ENCODE results near the gene PSEN1. TPM values are rescaled to one million over a fixed set of nuclear protein-coding genes. Genes with fewer than 3 reads are reported as not detected.
A peak's percentile ranks its signal among the peaks of the same experiment; 100 is the strongest.

PSEN1 gene
- total and polyA plus RNA-seq, 2 of the 8 experiments (the other 6 are each of a cell fraction or from before 2014, with no cell fraction given), result 10.1 to 38.7 TPM

GRCh38 chr14:73236157-73236556 lies 99.8 kb downstream of the PSEN1 start (continued):
- TF ChIP-seq, protein P1, sequence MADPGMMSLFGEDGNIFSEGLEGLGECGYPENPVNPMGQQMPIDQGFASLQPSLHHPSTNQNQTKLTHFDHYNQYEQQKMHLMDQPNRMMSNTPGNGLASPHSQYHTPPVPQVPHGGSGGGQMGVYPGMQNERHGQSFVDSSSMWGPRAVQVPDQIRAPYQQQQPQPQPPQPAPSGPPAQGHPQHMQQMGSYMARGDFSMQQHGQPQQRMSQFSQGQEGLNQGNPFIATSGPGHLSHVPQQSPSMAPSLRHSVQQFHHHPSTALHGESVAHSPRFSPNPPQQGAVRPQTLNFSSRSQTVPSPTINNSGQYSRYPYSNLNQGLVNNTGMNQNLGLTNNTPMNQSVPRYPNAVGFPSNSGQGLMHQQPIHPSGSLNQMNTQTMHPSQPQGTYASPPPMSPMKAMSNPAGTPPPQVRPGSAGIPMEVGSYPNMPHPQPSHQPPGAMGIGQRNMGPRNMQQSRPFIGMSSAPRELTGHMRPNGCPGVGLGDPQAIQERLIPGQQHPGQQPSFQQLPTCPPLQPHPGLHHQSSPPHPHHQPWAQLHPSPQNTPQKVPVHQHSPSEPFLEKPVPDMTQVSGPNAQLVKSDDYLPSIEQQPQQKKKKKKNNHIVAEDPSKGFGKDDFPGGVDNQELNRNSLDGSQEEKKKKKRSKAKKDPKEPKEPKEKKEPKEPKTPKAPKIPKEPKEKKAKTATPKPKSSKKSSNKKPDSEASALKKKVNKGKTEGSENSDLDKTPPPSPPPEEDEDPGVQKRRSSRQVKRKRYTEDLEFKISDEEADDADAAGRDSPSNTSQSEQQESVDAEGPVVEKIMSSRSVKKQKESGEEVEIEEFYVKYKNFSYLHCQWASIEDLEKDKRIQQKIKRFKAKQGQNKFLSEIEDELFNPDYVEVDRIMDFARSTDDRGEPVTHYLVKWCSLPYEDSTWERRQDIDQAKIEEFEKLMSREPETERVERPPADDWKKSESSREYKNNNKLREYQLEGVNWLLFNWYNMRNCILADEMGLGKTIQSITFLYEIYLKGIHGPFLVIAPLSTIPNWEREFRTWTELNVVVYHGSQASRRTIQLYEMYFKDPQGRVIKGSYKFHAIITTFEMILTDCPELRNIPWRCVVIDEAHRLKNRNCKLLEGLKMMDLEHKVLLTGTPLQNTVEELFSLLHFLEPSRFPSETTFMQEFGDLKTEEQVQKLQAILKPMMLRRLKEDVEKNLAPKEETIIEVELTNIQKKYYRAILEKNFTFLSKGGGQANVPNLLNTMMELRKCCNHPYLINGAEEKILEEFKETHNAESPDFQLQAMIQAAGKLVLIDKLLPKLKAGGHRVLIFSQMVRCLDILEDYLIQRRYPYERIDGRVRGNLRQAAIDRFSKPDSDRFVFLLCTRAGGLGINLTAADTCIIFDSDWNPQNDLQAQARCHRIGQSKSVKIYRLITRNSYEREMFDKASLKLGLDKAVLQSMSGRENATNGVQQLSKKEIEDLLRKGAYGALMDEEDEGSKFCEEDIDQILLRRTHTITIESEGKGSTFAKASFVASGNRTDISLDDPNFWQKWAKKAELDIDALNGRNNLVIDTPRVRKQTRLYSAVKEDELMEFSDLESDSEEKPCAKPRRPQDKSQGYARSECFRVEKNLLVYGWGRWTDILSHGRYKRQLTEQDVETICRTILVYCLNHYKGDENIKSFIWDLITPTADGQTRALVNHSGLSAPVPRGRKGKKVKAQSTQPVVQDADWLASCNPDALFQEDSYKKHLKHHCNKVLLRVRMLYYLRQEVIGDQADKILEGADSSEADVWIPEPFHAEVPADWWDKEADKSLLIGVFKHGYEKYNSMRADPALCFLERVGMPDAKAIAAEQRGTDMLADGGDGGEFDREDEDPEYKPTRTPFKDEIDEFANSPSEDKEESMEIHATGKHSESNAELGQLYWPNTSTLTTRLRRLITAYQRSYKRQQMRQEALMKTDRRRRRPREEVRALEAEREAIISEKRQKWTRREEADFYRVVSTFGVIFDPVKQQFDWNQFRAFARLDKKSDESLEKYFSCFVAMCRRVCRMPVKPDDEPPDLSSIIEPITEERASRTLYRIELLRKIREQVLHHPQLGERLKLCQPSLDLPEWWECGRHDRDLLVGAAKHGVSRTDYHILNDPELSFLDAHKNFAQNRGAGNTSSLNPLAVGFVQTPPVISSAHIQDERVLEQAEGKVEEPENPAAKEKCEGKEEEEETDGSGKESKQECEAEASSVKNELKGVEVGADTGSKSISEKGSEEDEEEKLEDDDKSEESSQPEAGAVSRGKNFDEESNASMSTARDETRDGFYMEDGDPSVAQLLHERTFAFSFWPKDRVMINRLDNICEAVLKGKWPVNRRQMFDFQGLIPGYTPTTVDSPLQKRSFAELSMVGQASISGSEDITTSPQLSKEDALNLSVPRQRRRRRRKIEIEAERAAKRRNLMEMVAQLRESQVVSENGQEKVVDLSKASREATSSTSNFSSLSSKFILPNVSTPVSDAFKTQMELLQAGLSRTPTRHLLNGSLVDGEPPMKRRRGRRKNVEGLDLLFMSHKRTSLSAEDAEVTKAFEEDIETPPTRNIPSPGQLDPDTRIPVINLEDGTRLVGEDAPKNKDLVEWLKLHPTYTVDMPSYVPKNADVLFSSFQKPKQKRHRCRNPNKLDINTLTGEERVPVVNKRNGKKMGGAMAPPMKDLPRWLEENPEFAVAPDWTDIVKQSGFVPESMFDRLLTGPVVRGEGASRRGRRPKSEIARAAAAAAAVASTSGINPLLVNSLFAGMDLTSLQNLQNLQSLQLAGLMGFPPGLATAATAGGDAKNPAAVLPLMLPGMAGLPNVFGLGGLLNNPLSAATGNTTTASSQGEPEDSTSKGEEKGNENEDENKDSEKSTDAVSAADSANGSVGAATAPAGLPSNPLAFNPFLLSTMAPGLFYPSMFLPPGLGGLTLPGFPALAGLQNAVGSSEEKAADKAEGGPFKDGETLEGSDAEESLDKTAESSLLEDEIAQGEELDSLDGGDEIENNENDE (IDR thresholded peaks at IDR 0.05; ENCODE audit: insufficient replicate concordance, low read length), result no peak
- TF ChIP-seq, protein P2, sequence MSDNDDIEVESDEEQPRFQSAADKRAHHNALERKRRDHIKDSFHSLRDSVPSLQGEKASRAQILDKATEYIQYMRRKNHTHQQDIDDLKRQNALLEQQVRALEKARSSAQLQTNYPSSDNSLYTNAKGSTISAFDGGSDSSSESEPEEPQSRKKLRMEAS (IDR thresholded peaks at IDR 0.05), result peak; percentile 61
- TF ChIP-seq TCF12 (IDR thresholded peaks at IDR 0.05; ENCODE audit: low read depth, low read length), result peak; percentile 90; the same call in 1 of the 2 replicates

Measured in H1 (cell line).